HCT116 (cell line): Measurements from ENCODE around the gene EML4. TPM values are rescaled to one million over a fixed set of nuclear protein-coding genes. Genes with fewer than 3 reads are reported as not detected.

Source experiments
- ATAC-seq: fragments of 200-7000 bp; cut with Tn5 transposase; 2 replicates; pipeline ENCODE4 v1.9.1; 2020; ENCODE audit warnings: mild to moderate bottlenecking, moderate library complexity
- BruUV-seq: library from RNA; stranded (reverse); fragments of 400-500 nt; replicated peaks from 2 replicates; lab custom pipeline; 2021; lab: Mats Ljungman, UMichigan
- CTCF ChIA-PET: fragments of 300-600 bp; sonication (Branson Sonifier 250); formaldehyde crosslinking; loops from one replicate; lab custom pipeline; 2021; ENCODE audit warnings: antibody characterized with exemption; lab: Charles Lee
- POLR2A ChIA-PET: fragments of 300-600, 350-600 bp; sonication (Branson Sonifier 250); formaldehyde crosslinking; loops from one replicate; lab custom pipeline; 2021; ENCODE audit warnings: antibody characterized with exemption; lab: Charles Lee
- RAD21 ChIA-PET, 2 experiments: fragments of 300-600 bp; sonication (Branson Sonifier 250); formaldehyde crosslinking; loops; one replicate each; lab custom pipeline; 2023; ENCODE audit warnings: low total read pairs in 2 of 2; ENCODE audit not compliant: uncharacterized antibody in 2 of 2, unreplicated experiment in 2 of 2, low non-redundant PET in 1 of 2; lab: Charles Lee
- DNase-seq: peaks from one replicate; pipeline ENCODE4 v3.0.0-alpha.2; 2010; ENCODE audit warnings: low read depth, low spot score
- H2AFZ ChIP-seq: fragments of 200-600 bp; shearing (Covaris generic), sonication (generic); 2 replicates; pipeline ENCODE4 v1.6.1; 2017; ENCODE audit warnings: low read depth, mixed run types, mixed read lengths, antibody characterized with exemption, low read length; ENCODE audit not compliant: poor library complexity, severe bottlenecking
- H3K27ac ChIP-seq: 2 replicates; pipeline ENCODE4 v1.5.1; 2012; ENCODE audit warnings: low read depth, low read length
- H3K27me3 ChIP-seq: fragments of 200-600 bp; sonication (generic); 2 replicates; pipeline ENCODE4 v1.6.1; 2016; ENCODE audit warnings: mixed run types, low read length, mixed read lengths; ENCODE audit not compliant: insufficient read depth
- H3K36me3 ChIP-seq, 2 experiments: fragments of 200-500 bp in 1 of 2; fragments of 200-600 bp in 1 of 2; sonication (Bioruptor generic) in 1 of 2; sonication (generic) in 1 of 2; 2 replicates each; pipeline versions ENCODE4 v1.5.1 to v1.6.1; 2014 to 2016; ENCODE audit warnings: low read length in 2 of 2, inconsistent platforms in 1 of 2, mixed read lengths in 1 of 2, mixed run types in 1 of 2; ENCODE audit not compliant: insufficient read depth in 2 of 2, control insufficient read depth in 1 of 2
- H3K4me1 ChIP-seq, 2 experiments: fragments of 200-600 bp in 1 of 2; sonication (generic) in 1 of 2; 2 replicates each; pipeline versions ENCODE4 v1.5.1 to v1.6.1; 2012 to 2017; ENCODE audit warnings: low read length in 2 of 2, inconsistent platforms in 1 of 2, mild to moderate bottlenecking in 1 of 2, mixed read lengths in 1 of 2, mixed run types in 1 of 2, moderate library complexity in 1 of 2; ENCODE audit not compliant: insufficient read depth in 2 of 2, control insufficient read depth in 1 of 2
- H3K4me2 ChIP-seq: fragments of 200-600 bp; sonication (generic); 2 replicates; pipeline ENCODE4 v1.6.1; 2017; ENCODE audit warnings: mixed run types, low read length, mixed read lengths
- H3K4me3 ChIP-seq, 2 experiments: fragments of 200-600 bp in 1 of 2; sonication (generic) in 1 of 2; replicated peaks in 1 of 2; 2 replicates each; pipeline ENCODE4 v1.5.1; 2011 to 2016; ENCODE audit warnings: low read length in 2 of 2, control low read depth in 1 of 2, low read depth in 1 of 2, mild to moderate bottlenecking in 1 of 2, mixed read lengths in 1 of 2, mixed run types in 1 of 2
- H3K79me2 ChIP-seq: fragments of 200-600 bp; sonication (generic); 2 replicates; pipeline ENCODE4 v1.6.1; 2017; ENCODE audit warnings: mild to moderate bottlenecking, mixed run types, low read length, moderate library complexity, mixed read lengths; ENCODE audit not compliant: insufficient read depth
- H3K9ac ChIP-seq: fragments of 200-600 bp; sonication (generic); 2 replicates; pipeline ENCODE4 v1.6.1; 2016; ENCODE audit warnings: low read length, mixed read lengths
- H3K9me2 ChIP-seq: fragments of 200-600 bp; sonication (generic), shearing (Covaris generic); 2 replicates; pipeline ENCODE4 v1.6.1; 2017; ENCODE audit warnings: mixed run types, mild to moderate bottlenecking, moderate library complexity; ENCODE audit not compliant: insufficient read depth
- H3K9me3 ChIP-seq, 2 experiments: fragments of 200-500 bp in 1 of 2; fragments of 200-600 bp in 1 of 2; sonication (Bioruptor generic) in 1 of 2; sonication (generic) in 1 of 2; 2 replicates each; pipeline ENCODE4 v1.6.1; 2014 to 2017; ENCODE audit warnings: low read length in 2 of 2, mixed read lengths in 2 of 2, inconsistent platforms in 1 of 2, low read depth in 1 of 2, mild to moderate bottlenecking in 1 of 2, mixed run types in 1 of 2, moderate library complexity in 1 of 2; ENCODE audit not compliant: control insufficient read depth in 1 of 2, insufficient read depth in 1 of 2
- H4K20me1 ChIP-seq: fragments of 200-600 bp; sonication (generic), shearing (Covaris generic); 2 replicates; pipeline ENCODE4 v1.6.1; 2017; ENCODE audit warnings: mixed run types, mild to moderate bottlenecking, moderate library complexity; ENCODE audit not compliant: insufficient read depth
- CEBPB ChIP-seq: IDR thresholded peaks from 2 replicates; pipeline ENCODE4 v1.6.1; 2012; ENCODE audit warnings: low read depth
- ELF1 ChIP-seq: IDR thresholded peaks from 2 replicates; pipeline ENCODE4 v1.6.1; 2012; ENCODE audit warnings: low read depth, borderline replicate concordance
- FOSL1 ChIP-seq: IDR thresholded peaks from 2 replicates; pipeline ENCODE4 v1.6.1; 2012; ENCODE audit warnings: low read depth
- POLR2AphosphoS5 ChIP-seq: IDR thresholded peaks from 2 replicates; pipeline ENCODE4 v1.6.1; 2011; ENCODE audit warnings: mild to moderate bottlenecking, low read depth, low read length, moderate library complexity
- RAD21 ChIP-seq: IDR thresholded peaks from 2 replicates; pipeline ENCODE4 v1.6.1; 2012; ENCODE audit warnings: low read depth, mild to moderate bottlenecking
- SIN3A ChIP-seq: IDR thresholded peaks from 2 replicates; pipeline ENCODE4 v1.6.1; 2012; ENCODE audit warnings: low read depth
- SP1 ChIP-seq: IDR thresholded peaks from 2 replicates; pipeline ENCODE4 v1.6.1; 2012; ENCODE audit warnings: low read depth
- SRF ChIP-seq: IDR thresholded peaks from 2 replicates; pipeline ENCODE4 v1.6.1; 2012; ENCODE audit warnings: low read depth
- TCF7L2 ChIP-seq: IDR thresholded peaks from 2 replicates; pipeline ENCODE4 v1.7.0; 2011; ENCODE audit warnings: borderline replicate concordance, inconsistent platforms; ENCODE audit not compliant: insufficient read depth, insufficient read length; ENCODE audit errors: extremely low read depth
- ZFX ChIP-seq: fragments of 450-650 bp; IDR thresholded peaks from 2 replicates; pipeline ENCODE4 v1.6.1; 2017
- ZNF274 ChIP-seq: fragments of 200-500 bp; sonication (Bioruptor generic); IDR thresholded peaks from 2 replicates; pipeline ENCODE4 v1.6.1; 2014; ENCODE audit warnings: mild to moderate bottlenecking, low read depth, low read length, inconsistent platforms
- intact Hi-C: fragments of 100-400 bp; cut with micrococcal nuclease; formaldehyde crosslinking; loops from 2 replicates; pipeline ENCODE4 v1.10.0; 2022
- total RNA-seq: library from RNA; stranded (reverse); gene quantifications from one replicate; pipeline ENCODE4 v1.2.1, GENCODE V29; 2021; ENCODE audit not compliant: unreplicated experiment
- TF ChIP-seq, protein P1 (sequence below): IDR thresholded peaks from 2 replicates; pipeline ENCODE4 v1.6.1; 2012; ENCODE audit warnings: low read depth
- TF ChIP-seq, protein P2 (sequence below): IDR thresholded peaks from 2 replicates; pipeline ENCODE4 v1.6.1; 2012
- TF ChIP-seq, protein P3 (sequence below): IDR thresholded peaks from 2 replicates; pipeline ENCODE4 v1.6.1; 2012
- TF ChIP-seq, protein P4 (sequence below): IDR thresholded peaks from 2 replicates; pipeline ENCODE4 v1.6.1; 2011; ENCODE audit warnings: mild to moderate bottlenecking, low read length, moderate library complexity; ENCODE audit not compliant: insufficient replicate concordance; ENCODE audit errors: extremely low read depth

Gene EML4
- total RNA-seq, 1 experiment from 2014 or later = 53.5 TPM

DNA sequence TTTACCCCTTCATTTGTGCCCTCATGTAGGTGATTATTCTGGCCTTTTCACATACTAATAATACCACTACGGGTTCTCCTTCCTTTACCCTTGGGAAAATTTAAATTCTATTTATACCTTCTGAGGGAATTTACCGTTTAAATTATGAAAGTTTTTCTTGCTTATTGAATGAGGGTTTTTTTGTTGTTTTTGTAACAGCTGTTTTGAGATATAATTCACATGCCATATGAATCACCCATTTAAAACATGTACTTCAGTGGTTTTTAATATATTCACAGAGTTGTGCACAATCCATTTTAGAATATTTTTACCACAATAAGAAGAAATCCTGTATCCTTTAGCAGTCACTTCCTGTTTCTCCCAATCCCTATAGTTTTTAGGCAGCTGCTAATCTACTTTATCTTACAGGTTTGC is 54.7 kb downstream of the EML4 start:
- POLR2A ChIA-PET = no interaction called here
- no peak overlapping the region for H3K27ac ChIP-seq
- CTCF ChIA-PET = no interaction called here

DNA sequence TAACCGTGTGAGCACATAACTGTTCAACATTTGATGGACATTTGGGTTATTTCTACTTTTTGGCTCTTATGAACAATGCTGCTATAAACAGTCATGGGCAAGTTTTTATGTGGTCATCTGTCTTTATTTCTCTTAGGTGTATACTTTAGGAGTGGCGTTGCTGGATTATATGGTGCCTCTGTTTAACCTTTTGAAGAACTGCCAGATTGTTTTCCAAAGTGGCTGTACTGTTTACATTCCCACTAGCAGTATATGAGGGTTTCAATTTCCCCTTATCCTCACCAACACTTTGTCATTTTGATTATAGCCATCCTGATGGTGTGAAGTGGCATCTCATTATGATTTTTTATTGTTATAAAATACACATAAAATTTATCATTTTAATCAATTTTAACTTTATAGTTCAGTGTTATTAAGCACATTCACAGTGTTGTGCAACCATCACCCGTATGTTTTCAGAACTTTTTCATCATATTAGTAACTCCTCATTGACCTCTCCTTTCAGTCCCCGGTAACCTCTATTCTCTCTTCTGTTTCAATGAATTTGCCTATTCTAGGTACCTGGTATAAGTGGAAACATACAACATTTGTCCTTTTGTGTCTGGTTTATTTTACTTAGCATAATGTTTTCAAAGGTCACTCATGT is 55.4 kb downstream of the EML4 start:
- no peak for ATAC-seq
- no peaks in the 10 kb centered on the region for H3K4me1 ChIP-seq
- no peaks in the 10 kb centered on the region for H3K27me3 ChIP-seq
- ChIA-PET RAD21 (no interaction called here), POLR2A (no interaction called here), CTCF (no interaction called here)
- no peak overlapping the region for H3K27ac ChIP-seq
- H3K36me3 ChIP-seq = no peaks in the 10 kb centered on the region
- no peaks in the 10 kb centered on the region for H4K20me1 ChIP-seq
- no peak overlapping the region for H2AFZ ChIP-seq
- H3K9me3 ChIP-seq = no peaks in the 10 kb centered on the region
- H3K4me3 ChIP-seq = no peak overlapping the region
- BruUV-seq = no TSS peak
- H3K9me2 ChIP-seq = no peaks in the 10 kb centered on the region
- DNase-seq = no peak
- H3K9ac ChIP-seq = no peak overlapping the region
- intact Hi-C loops = no loop called here
- no peak overlapping the region for H3K4me2 ChIP-seq
- H3K79me2 ChIP-seq = peaks cover 53% of the 10 kb centered on the region
- no peak for TF ChIP-seq ELF1
- no peak for TF ChIP-seq ZFX
- TF ChIP-seq, protein P1, sequence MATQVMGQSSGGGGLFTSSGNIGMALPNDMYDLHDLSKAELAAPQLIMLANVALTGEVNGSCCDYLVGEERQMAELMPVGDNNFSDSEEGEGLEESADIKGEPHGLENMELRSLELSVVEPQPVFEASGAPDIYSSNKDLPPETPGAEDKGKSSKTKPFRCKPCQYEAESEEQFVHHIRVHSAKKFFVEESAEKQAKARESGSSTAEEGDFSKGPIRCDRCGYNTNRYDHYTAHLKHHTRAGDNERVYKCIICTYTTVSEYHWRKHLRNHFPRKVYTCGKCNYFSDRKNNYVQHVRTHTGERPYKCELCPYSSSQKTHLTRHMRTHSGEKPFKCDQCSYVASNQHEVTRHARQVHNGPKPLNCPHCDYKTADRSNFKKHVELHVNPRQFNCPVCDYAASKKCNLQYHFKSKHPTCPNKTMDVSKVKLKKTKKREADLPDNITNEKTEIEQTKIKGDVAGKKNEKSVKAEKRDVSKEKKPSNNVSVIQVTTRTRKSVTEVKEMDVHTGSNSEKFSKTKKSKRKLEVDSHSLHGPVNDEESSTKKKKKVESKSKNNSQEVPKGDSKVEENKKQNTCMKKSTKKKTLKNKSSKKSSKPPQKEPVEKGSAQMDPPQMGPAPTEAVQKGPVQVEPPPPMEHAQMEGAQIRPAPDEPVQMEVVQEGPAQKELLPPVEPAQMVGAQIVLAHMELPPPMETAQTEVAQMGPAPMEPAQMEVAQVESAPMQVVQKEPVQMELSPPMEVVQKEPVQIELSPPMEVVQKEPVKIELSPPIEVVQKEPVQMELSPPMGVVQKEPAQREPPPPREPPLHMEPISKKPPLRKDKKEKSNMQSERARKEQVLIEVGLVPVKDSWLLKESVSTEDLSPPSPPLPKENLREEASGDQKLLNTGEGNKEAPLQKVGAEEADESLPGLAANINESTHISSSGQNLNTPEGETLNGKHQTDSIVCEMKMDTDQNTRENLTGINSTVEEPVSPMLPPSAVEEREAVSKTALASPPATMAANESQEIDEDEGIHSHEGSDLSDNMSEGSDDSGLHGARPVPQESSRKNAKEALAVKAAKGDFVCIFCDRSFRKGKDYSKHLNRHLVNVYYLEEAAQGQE = no peak
- TF ChIP-seq FOSL1 = no peak
- no peak for TF ChIP-seq RAD21
- no peak for TF ChIP-seq ZNF274
- no peak for TF ChIP-seq CEBPB
- TF ChIP-seq SP1 = no peak
- no peak for TF ChIP-seq POLR2AphosphoS5
- TF ChIP-seq, protein P2, sequence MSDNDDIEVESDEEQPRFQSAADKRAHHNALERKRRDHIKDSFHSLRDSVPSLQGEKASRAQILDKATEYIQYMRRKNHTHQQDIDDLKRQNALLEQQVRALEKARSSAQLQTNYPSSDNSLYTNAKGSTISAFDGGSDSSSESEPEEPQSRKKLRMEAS = no peak
- TF ChIP-seq SRF = no peak
- TF ChIP-seq, protein P3, sequence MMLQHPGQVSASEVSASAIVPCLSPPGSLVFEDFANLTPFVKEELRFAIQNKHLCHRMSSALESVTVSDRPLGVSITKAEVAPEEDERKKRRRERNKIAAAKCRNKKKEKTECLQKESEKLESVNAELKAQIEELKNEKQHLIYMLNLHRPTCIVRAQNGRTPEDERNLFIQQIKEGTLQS = no peak
- no peak for TF ChIP-seq TCF7L2

More for the DNA sequence above, 54.7 kb downstream of the EML4 start:
- Histone ChIP-seq H2AFZ (no peak overlapping the region), H3K4me2 (no peak overlapping the region), H4K20me1 (no peaks in the 10 kb centered on the region), H3K9ac (no peak overlapping the region), H3K9me3 (no peaks in the 10 kb centered on the region), H3K27me3 (no peaks in the 10 kb centered on the region), H3K36me3 (no peaks in the 10 kb centered on the region)
- no TSS peak for BruUV-seq
- ATAC-seq (no peak), DNase-seq (no peak)
- TF ChIP-seq, protein P4, sequence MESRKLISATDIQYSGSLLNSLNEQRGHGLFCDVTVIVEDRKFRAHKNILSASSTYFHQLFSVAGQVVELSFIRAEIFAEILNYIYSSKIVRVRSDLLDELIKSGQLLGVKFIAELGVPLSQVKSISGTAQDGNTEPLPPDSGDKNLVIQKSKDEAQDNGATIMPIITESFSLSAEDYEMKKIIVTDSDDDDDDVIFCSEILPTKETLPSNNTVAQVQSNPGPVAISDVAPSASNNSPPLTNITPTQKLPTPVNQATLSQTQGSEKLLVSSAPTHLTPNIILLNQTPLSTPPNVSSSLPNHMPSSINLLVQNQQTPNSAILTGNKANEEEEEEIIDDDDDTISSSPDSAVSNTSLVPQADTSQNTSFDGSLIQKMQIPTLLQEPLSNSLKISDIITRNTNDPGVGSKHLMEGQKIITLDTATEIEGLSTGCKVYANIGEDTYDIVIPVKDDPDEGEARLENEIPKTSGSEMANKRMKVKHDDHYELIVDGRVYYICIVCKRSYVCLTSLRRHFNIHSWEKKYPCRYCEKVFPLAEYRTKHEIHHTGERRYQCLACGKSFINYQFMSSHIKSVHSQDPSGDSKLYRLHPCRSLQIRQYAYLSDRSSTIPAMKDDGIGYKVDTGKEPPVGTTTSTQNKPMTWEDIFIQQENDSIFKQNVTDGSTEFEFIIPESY = no peak
- no peak for TF ChIP-seq SIN3A
- TF ChIP-seq, all 23 proteins: peak for 0
- intact Hi-C loops = no loop called here
- H3K4me1 ChIP-seq = no peaks in the 10 kb centered on the region
- H3K79me2 ChIP-seq = peaks cover 49% of the 10 kb centered on the region
- H3K4me3 ChIP-seq = no peak overlapping the region
- RAD21 ChIA-PET = no interaction called here
- H3K9me2 ChIP-seq = no peaks in the 10 kb centered on the region
